ENCODE results near the gene NAALADL2. TPM values are rescaled to one million over a fixed set of nuclear protein-coding genes. Genes with fewer than 3 reads are reported as not detected.

Gene NAALADL2
- total and polyA plus RNA-seq, 2 of the 4 experiments (the other 2 are of a cell fraction): 3.8 to 19.2 TPM

- POLR2A ChIA-PET (ENCODE audit: unreplicated experiment): no interaction called here
- no peaks in the 10 kb centered on the region for H4K20me1 ChIP-seq (ENCODE audit: insufficient read depth, low read length)
- no peak overlapping the region for H4K91ac ChIP-seq (ENCODE audit: insufficient read depth, low read depth, low read length)
- no peak overlapping the region for H3K18ac ChIP-seq (ENCODE audit: low read depth, low read length)
- no peak overlapping the region for H3K14ac ChIP-seq (replicated peaks; ENCODE audit: low read depth, low read length)
- no peak for ATAC-seq (ENCODE audit: low read depth)
- no peak for DNase-seq
- no peaks in the 10 kb centered on the region for H3K9me1 ChIP-seq (ENCODE audit: insufficient read depth, low read length)
- dilution Hi-C loops (cut with HindIII; ENCODE audit: low sequenced_read_pairs, unreplicated experiment) (no loop called here), in situ Hi-C loops (cut with MboI; ENCODE audit: low sequenced_read_pairs) (no loop called here), intact Hi-C loops (cut with micrococcal nuclease) (no loop called here)
- H2BK20ac ChIP-seq (ENCODE audit: low read depth, low read length): no peak overlapping the region
- H3K23ac ChIP-seq (ENCODE audit: low read depth, low read length): no peak overlapping the region
- TF ChIP-seq RAD21 (IDR thresholded peaks at IDR 0.05; ENCODE audit: low read length) (no peak), RFX5 (IDR thresholded peaks at IDR 0.05; ENCODE audit: low read depth, low read length) (no peak), USF2 (IDR thresholded peaks at IDR 0.05; ENCODE audit: low read depth, low read length) (no peak), SMC3 (IDR thresholded peaks at IDR 0.05; ENCODE audit: low read depth, low read length) (no peak), FOS (IDR thresholded peaks at IDR 0.05; ENCODE audit: low read depth, low read length) (no peak), CEBPB (IDR thresholded peaks at IDR 0.05; ENCODE audit: low read depth, low read length) (no peak), MAZ (IDR thresholded peaks at IDR 0.05; ENCODE audit: borderline replicate concordance, low read depth, low read length) (no peak), CHD1 (IDR thresholded peaks at IDR 0.05; ENCODE audit: low read depth, low read length) (no peak), RCOR1 (IDR thresholded peaks at IDR 0.05; ENCODE audit: insufficient replicate concordance, low read length) (no peak), NFE2L2 (IDR thresholded peaks at IDR 0.05; ENCODE audit: low read depth, low read length) (no peak), ELK1 (IDR thresholded peaks at IDR 0.05; ENCODE audit: borderline replicate concordance, low read depth, low read length) (no peak), CTCF (conservative IDR thresholded peaks at IDR 0.05; ENCODE audit: low read depth, low read length) (no peak), MAFK (IDR thresholded peaks at IDR 0.05; ENCODE audit: low read depth, low read length) (no peak), MXI1 (IDR thresholded peaks at IDR 0.05; ENCODE audit: borderline replicate concordance, low read depth, low read length) (no peak), BHLHE40 (IDR thresholded peaks at IDR 0.05; ENCODE audit: low read depth, low read length) (no peak), POLR2A (IDR thresholded peaks at IDR 0.05; ENCODE audit: low read depth, low read length) (no peak)
- no peaks in the 10 kb centered on the region for H3K27me3 ChIP-seq (ENCODE audit: control insufficient read depth, insufficient read depth, low read length)
- H3K4me3 ChIP-seq (ENCODE audit: insufficient read depth, low read depth, low read length): no peak overlapping the region
- H3K4ac ChIP-seq (ENCODE audit: low read depth, low read length): no peak overlapping the region
- no peak overlapping the region for H4K5ac ChIP-seq (ENCODE audit: low read depth, low read length)
- H3K4me1 ChIP-seq (ENCODE audit: control insufficient read depth, insufficient read depth, low read length): no peaks in the 10 kb centered on the region
- no peak overlapping the region for H2BK120ac ChIP-seq (ENCODE audit: low read depth, low read length)
- CTCF ChIA-PET: no interaction called here
- no peak overlapping the region for H3K56ac ChIP-seq (ENCODE audit: extremely low read depth, insufficient read depth, low read length)
- no peaks in the 10 kb centered on the region for H3K36me3 ChIP-seq (ENCODE audit: control insufficient read depth, insufficient read depth, low read length)
- H3K9ac ChIP-seq (ENCODE audit: low read depth, low read length): no peak overlapping the region
- H3K9me3 ChIP-seq (ENCODE audit: control insufficient read depth, insufficient read depth, low read length): no peaks in the 10 kb centered on the region
- no TSS peak for BruUV-seq (replicated peaks)
- H2AFZ ChIP-seq (replicated peaks; ENCODE audit: low read length, poor library complexity): no peak overlapping the region
- H2AK5ac ChIP-seq (ENCODE audit: low read depth, low read length): no peak overlapping the region
- WGBS, 2 experiments (ENCODE audit: extremely low coverage in 2 of 2, insufficient read length in 1 of 2): no CpG with 5 or more reads among the region's 2 CpGs
- H4K8ac ChIP-seq (ENCODE audit: low read depth in 2 of 2, low read length in 2 of 2): no peak overlapping the region
- H2AK9ac ChIP-seq (replicated peaks; ENCODE audit: low read depth, low read length, poor library complexity): no peak overlapping the region
- H3K4me2 ChIP-seq (ENCODE audit: low read depth, low read length): no peak overlapping the region
- no peak overlapping the region for H3K27ac ChIP-seq (ENCODE audit: insufficient read depth, low read length)
- H3K79me1 ChIP-seq (ENCODE audit: low read depth in 1 of 2, low read length in 2 of 2): no peaks in the 10 kb centered on the region
- H2BK15ac ChIP-seq (ENCODE audit: low read depth, low read length): no peak overlapping the region
- H2BK5ac ChIP-seq (ENCODE audit: low read depth, low read length, poor library complexity, severe bottlenecking): no peak overlapping the region
These were observed 619.2 kb downstream of the NAALADL2 start for GRCh38 chr3:175478301-175478700.

Measured in IMR-90 (cell line).